GM19372 (cell line): ENCODE measurements around the gene FAM234A.

Experiments used
- ATAC-seq: cut with Tn5 transposase; IDR thresholded peaks from one replicate; pipeline ENCODE4 v1.9.1; 2021; ENCODE audit warnings: mild to moderate bottlenecking, low read depth, moderate library complexity; ENCODE audit not compliant: unreplicated experiment

The FAM234A gene

DNA sequence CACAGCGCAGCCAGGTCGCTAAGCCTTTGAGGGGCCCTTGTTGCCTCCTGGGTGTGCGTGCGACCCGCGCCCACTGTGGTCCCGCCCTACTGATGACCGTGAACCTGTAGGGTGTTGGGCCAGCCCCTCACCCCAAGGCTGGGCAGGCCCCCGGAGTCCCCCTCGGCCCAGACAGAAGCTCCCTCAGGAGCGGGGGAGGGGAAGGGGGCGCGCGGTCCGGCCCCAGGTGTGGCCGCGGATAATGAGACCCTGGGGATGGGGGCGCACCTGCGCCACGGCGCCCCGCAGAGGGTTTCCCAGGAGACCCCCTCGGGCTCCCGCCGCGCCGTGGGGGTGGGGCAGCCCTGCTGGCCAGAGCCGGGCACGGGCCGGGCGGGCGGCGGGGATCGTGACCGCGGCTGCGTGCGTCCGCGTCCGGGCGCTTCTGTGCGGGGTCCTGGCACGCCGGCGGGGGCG is 45.4 kb downstream of the FAM234A start:
- no peak for ATAC-seq

GRCh38 chr16:280552-280951 is 45.9 kb downstream of the FAM234A start, which contains the start of gene ARHGDIG:
TSS of gene ARHGDIG (plus strand) at chr16:280591. CDS start at chr16:280681, 90 bp downstream.
- ATAC-seq: no peak

DNA sequence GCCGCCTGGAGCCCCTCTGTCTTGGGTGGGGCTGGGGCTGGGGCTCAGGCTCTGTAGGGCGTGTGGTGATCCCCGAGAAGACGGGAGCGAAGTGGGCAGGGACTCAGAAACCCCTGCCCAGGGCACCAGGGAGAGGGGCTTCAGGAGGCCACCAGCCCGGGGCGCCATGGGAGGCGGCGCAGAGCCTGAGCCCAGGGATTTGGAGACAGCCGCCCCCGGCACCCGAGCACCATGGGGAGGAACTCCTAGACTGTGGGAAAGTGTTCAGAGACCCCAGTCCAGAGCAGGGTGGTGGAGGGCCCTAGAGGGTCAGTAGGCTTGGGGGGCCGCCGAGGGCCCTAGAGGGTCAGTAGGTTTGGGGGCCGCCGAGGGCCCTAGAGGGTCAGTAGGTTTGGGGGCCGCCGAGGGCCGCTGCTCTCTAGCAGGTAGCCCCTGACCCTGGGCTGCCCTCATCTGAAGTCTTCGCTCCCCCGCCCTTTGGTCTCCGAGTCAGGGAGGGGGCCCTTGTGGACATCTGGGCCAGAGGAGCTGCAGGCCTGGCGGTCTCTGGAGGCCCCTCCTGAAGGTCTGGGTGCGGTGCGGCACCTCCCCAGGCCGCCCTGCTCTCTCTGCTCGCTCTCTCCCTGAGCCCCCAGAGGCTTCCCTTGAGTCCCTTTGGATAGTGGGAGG is 46.5 kb downstream of the FAM234A start:
- ATAC-seq: no peak

DNA sequence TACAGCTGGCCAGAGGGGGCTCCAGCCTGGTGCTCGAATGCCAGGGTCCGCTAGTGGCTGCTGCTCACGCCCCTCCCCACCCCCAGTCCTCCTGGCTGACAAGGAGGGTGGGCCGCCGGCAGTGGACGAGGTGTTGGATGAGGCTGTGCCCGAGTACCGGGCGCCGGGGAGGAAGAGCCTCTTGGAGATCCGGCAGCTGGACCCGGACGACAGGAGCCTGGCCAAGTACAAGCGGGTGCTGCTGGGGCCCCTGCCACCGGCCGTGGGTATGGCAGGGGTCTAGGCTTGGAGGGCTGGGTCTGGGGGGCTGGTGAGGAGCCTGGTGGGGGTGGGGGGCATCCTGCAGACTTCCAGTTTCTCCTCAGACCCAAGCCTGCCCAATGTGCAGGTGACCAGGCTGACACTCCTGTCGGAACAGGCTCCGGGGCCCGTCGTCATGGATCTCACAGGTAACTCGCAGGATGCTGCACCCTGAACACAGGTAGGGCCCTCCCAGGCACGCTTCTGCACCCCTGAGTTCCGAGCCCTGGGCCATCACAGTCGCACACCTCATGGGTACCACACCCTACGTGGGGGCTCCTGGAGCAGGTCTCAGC is 47.1 kb downstream of the FAM234A start:
- ATAC-seq: no peak

GRCh38 chr16:282491-282890 is 47.9 kb downstream of the FAM234A start:
- ATAC-seq: no peak

GRCh38 chr16:283033-283805 is 48.6 kb downstream of the FAM234A start, which contains the start of gene PDIA2:
TSS of gene PDIA2 (plus strand) at chr16:283164. CDS start at chr16:283170, 6 bp downstream.
- no peak for ATAC-seq

GRCh38 chr16:284204-285120 is 49.8 kb downstream of the FAM234A start:
- ATAC-seq: no peak

DNA sequence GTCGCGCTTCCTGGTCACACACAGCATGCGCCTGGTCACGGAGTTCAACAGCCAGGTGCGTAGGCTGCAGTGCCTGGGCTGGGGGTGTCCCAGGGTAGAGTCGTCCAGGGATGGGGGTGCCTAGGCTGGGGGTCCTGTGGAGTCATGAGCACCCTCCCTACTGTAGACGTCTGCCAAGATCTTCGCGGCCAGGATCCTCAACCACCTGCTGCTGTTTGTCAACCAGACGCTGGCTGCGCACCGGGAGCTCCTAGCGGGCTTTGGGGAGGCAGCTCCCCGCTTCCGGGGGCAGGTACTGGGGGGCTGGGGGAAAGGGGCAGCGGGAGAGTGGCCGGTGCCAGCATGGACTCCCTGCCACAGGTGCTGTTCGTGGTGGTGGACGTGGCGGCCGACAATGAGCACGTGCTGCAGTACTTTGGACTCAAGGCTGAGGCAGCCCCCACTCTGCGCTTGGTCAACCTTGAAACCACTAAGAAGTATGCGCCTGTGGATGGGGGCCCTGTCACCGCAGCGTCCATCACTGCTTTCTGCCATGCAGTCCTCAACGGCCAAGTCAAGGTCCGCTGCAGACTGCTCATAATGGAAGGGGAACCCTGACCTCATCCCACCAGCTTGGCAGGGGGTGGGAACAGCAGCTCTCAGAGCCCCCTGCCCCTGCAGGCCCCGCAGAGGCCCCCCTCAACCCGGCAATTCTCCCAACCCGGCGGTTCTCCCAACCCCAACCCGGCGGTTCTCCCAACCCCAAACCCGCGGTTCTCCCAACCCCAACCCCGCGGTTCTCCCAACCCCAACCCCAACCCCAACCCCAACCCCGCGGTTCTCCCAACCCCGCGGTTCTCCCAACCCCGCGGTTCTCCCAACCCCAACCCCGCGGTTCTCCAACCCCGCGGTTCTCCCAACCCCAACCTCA is 50.8 kb downstream of the FAM234A start:
- no peak for ATAC-seq

DNA sequence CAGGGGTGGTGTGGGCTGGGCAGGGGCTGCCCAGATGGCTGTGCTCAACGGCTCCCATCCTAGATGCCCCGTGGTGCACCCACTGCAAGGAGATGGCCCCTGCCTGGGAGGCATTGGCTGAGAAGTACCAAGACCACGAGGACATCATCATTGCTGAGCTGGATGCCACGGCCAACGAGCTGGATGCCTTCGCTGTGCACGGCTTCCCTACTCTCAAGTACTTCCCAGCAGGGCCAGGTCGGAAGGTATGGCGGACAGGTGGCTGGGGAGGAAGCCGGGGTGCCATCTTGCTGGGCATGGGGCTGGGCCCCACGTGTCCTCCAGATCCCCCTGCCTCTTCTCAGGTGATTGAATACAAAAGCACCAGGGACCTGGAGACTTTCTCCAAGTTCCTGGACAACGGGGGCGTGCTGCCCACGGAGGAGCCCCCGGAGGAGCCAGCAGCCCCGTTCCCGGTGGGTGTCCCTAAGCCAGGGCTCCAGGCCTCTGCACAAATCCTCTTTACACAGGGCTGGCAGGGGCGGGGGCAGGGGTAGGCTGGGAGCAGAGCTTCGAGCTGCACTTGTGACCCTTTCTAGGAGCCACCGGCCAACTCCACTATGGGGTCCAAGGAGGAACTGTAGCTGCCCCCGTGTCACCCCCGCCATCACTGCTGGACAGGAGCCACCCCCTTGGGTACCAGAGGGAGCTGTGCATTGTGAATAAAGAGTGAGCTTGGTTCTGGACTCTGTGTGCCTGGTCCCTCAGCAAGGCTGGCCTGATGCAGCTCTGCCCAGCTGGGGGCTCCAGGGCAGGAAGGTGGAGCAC is 52.1 kb downstream of the FAM234A start:
- ATAC-seq: no peak

DNA sequence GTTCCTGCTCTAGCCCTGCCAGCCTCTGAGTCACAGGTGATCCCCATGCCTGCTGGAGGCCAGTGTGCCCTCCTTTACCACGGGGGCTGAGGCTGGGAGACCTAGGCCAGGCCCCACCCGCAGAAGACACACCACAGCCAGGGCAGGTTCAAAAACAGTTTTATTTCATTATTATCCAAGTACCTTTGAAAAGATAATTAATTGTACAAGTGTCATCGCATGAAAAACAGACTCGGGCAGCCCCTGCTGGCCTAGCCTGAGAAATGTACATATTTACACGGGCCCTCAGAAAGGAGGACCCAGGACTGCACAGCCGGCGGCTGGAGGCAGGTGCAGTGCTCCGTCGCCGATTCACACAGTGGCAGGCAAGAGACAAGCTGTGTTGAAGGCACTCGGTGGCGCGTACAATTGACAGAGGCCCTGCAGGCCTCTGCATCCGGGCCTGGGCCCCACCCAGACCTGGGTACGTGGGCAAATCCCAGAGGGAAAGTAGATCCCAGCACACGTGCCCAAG is 52.7 kb downstream of the FAM234A start:
- ATAC-seq: no peak

GRCh38 chr16:287981-288920 is 53.6 kb downstream of the FAM234A start:
- ATAC-seq: no peak

- no peak for ATAC-seq
These were observed 54.9 kb downstream of the FAM234A start for GRCh38 chr16:289395-289997.

DNA sequence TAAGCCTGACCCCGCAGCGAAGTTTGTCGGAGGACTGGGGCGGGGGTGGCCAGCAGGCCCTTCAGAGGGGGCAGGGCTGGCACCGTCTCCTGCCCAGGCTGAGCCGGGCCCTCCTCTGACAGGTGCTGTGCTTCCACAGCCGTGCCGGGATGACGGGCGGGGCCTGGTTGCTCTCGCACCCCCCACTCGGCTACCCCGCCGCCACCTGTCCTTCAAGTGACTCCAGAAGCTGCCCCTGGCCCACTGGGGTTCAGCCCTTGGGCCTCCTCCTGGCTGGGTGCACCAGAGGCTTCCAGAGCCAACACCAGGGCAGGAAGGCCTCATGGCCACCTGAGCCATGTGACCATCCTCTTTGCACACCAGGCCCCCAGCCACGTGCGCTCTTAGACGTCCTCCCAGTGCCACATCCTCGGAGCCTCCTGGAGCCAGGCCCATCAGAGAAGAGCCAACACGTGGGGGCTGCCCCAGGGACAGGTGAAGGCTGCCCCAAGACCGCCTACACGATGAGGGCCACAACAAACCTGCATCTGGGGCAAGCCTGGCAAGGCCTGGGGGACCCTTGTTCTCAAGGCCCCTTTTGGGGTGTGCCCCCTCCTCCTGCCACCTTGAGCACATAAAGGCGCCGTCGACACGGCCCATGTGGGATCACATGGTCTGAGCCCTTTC is 55.5 kb downstream of the FAM234A start:
- ATAC-seq: no peak

DNA sequence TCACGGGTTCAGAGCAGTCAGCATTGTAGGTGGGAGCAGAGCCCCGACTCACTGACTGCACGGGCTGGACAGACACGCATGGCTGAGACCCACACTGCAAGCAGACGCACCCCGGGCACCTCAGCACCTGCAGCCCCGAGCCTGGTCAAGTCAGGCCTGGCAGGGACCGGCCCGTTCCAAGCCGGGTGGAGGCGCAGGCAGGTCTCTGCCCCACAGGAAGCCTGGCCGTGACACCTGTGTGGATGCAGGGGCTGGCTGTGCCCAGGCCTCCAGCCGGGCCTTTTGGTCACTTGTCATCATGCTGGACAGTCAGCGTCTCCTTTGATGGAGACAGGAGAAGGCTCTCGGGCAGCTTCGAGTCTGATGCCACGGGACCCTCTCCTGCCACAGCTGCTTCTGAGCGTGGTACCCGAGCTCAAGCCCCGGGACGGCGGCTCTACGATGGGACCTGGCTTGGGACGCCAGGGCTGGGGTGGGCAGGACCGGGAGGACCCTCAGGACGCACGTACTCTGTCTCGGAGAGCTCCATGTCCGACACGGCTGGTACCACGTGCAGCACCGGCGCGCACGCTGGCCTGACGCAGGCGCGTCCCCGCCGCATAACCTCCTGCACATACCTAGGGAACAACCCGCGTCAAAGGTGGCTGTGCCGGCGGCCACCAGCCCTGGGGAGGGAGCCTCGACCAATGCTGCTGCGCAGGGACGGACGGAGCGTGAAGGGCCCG is 56.2 kb downstream of the FAM234A start:
- ATAC-seq: no peak

GRCh38 chr16:291539-291938 is 56.9 kb downstream of the FAM234A start:
- no peak for ATAC-seq
